ENCODE data around the gene C12orf56.
"Not testable (repeated sequence)": the region's sequence is repeated elsewhere in the genome, so short reads cannot be mapped to it uniquely, and the experiment has no call there.

The C12orf56 gene

GRCh38 chr12:64385019-64385418 lies 5.5 kb downstream of the C12orf56 start:
- no peak for DNase-seq

GRCh38 chr12:64383675-64384074 lies 6.9 kb downstream of the C12orf56 start:
- DNase-seq, result no peak

GRCh38 chr12:64362721-64363305 lies 27.7 kb downstream of the C12orf56 start:
- DNase-seq, result no peak

GRCh38 chr12:64361173-64361572 lies 29.4 kb downstream of the C12orf56 start:
- DNase-seq, result not testable (repeated sequence)

- not testable (repeated sequence) for DNase-seq
Observed at GRCh38 chr12:64356209-64356608, 34.3 kb downstream of the C12orf56 start.

GRCh38 chr12:64352181-64352580 lies 38.4 kb downstream of the C12orf56 start:
- no peak for DNase-seq

DNA sequence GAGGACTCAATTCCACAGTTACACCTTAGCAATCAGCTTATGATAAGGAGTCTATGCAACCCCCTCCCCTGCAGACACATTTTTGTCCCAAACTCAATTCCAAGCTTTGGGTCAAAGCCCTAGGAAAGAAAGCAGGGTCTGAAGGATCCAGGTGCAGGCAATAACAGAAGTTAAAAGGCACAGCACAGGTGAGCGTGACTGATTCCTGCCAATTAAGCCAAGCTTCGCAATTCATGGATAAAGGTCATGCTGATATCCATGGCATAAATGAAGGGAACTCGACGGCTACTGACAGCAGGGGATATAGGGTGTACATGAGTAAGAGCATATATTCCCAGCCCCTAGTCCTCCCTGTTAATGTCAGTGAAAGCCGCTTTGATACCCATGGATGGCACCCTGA lies 39.3 kb downstream of the C12orf56 start:
- no peak for DNase-seq

GRCh38 chr12:64347630-64348029 lies 42.9 kb downstream of the C12orf56 start:
- DNase-seq, result no peak

DNA sequence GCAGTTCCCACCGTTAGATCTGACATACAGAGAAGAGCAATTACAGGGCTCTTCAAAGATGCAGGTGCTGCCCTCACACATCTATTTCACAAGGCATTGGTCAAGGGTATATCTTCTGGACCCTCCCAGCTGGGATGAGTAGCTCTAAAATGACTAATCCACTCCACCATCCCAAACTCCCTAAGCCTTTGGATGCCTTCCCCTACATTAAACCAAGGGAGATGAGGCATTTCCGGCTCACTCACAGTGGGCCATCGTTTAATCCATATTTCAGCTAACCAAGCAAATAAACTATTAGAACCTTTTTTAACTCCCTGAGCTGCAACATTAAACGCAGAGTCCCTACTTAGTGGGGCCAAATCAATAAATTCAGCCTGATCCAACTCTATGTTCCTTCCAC lies 45.9 kb downstream of the C12orf56 start:
- DNase-seq, result not testable (repeated sequence)

GRCh38 chr12:64340546-64340945 lies 50.0 kb downstream of the C12orf56 start:
- DNase-seq, result not testable (repeated sequence)

DNA sequence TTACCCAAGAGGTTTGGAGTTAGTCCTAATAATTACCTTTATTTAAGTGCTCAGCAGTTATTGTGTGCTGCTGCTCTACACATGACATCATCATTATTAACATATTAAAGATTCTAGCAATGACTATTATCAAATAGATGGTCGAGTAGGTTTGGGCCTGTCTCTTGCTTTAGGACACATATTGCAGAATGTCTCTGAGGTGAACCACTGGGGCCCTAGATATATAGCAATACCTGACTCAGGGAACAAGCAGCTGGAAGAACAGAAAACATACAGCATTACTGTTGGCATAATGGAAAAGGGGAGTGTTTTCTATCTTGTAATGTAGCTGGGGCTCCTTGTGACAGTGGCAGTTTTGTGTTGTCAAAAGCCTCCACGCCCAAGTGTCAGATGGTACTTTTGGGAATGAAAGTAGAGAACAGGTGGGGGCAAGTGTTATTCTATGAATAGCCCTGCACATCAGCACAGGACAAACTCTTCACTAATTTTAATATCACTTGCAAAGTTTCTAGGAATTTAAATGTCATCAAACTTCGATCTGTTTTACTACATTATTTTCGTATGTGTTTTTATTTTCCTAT lies 54.6 kb downstream of the C12orf56 start:
- no peak for DNase-seq

DNA sequence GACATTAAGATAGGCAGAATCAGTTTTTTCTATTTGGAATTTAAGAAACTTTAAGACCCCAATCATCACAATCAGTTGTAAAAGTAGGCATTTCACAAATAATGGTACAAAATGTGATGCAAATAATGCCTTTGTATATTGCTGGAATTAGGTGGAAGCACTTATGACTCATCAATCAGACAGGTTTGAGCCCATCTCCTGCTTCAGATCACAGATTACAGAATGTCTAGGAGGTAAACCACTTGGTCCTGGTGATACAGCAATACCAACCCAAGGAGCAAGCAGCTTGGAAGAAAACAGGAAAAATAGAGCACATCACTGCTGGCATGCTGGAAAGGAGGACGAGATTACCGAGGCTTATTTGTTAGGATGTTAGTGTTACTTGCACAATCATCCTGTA lies 57.6 kb downstream of the C12orf56 start:
- no peak for DNase-seq

DNA sequence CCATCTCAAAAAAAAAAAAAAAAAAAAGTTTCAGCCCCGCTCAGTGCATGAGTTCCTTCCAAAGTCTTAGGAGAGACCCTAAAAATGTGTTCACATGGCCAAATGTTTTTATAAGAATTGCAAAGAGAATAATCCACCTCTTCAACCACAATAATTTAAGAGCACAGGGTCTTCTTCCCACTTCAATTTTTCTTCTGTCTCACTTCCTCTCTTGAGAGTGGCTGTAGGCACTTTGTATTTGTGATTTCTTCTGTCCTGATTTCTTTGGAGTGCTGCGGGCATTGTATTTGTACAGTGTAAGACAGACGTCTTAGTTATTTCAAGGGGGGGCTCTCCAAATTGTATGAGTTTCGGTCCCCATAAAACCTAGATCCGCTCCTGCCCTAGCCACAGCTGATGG lies 58.3 kb downstream of the C12orf56 start:
- DNase-seq, result no peak

DNA sequence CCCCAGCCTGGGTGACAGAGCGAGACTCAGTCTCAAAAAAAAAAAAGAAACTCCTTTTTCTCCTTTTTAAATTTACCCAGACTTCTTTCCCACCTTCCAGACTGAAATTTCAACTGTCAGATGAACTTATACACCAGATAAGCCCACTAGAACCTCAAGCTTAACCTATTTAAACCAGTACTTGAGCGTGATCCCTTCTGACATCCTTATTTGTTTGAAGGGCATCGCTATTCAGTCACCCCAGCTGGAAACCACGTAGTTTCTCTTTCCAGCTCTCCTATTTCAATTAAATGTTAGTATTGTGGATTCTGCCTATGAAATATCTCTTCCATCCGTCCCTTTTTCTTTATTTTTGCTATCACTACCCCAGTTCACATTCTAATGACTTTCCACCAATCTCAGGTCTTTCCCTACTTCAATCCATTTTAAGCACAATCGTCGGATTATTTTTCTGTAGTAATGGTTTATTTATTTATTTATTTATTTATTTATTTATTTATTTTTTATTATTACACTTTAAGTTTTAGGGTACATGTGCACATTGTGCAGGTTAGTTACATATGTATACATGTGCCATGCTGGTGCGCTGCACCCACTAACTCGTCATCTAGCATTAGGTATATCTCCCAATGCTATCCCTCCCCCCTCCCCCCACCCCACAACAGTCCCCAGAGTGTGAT lies 61.4 kb downstream of the C12orf56 start:
- not testable (repeated sequence) for DNase-seq

DNA sequence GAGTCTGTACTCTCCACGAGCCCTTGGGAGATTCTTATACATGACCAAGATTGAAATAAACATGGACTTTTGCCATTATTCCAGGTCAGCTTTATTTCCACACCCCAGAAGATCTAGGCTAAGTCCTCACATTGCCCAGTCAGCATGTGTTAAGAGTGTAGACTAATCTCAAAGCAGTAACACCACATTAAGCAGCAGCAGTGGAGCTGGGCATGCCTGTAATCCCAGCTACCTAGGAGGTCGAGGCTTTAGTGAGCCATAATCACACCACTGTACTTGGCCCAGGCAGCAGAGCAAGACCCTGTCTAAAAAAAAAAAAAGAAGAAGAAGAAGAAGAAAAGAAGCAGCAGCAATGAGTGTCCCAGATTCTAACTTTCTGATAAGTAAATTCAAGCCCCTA lies 65.5 kb downstream of the C12orf56 start:
- no peak for DNase-seq

DNA sequence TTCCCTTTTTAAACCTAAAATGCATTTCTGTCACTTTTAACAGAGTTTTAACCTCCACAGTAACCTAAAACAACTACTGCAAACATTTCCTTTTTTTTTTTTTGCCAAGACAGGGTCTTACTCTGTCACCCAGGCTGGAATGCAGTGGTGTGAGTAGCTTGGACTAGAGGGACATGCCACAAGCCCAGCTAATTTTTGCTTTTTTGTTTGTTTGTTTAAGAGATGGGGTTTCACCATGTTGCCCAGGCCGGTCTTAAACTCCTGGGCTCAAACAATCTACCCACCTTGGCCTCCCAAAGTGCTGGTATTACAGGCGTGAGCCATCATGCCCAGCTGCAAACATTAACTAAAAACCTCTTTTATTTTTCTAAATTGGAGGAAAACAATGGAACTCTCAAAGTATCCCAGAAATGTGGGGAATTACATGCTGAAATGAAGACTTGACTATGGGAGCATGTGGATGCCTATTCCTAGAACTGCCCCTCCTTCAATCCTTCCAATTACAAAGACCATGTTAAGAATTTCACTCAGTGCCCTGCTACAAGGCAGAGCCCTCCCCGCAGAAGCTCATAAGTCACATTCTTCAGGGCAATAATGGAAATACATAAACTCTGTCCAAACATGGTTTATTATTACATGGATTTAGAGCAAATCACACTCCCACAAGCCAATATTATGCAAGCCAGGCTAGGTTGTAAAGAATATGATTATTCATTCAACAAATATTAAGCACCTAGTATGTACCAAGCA lies 66.9 kb downstream of the C12orf56 start:
- no peak for DNase-seq

- no peak for DNase-seq
Observed at GRCh38 chr12:64323006-64323405, 67.6 kb downstream of the C12orf56 start.

DNA sequence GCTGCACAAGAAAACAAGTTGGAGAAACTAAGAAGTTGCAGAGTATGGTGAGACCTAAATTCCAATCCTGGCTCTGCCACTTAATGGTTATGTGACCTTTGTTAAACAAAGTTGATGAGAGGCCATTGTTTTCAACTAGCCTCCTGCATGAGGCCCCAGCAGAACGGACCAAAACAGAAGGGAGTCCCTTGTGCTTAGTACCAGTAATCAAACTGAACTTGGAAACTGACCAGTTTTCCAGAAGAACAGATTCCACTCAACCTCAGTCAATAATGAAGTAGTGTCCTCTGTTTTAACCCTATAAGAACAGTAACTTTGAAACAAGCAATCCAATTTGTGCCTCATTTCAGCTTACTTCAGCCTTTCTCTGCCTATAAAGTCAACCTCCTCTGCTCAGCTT lies 69.9 kb downstream of the C12orf56 start:
- DNase-seq, result no peak

DNA sequence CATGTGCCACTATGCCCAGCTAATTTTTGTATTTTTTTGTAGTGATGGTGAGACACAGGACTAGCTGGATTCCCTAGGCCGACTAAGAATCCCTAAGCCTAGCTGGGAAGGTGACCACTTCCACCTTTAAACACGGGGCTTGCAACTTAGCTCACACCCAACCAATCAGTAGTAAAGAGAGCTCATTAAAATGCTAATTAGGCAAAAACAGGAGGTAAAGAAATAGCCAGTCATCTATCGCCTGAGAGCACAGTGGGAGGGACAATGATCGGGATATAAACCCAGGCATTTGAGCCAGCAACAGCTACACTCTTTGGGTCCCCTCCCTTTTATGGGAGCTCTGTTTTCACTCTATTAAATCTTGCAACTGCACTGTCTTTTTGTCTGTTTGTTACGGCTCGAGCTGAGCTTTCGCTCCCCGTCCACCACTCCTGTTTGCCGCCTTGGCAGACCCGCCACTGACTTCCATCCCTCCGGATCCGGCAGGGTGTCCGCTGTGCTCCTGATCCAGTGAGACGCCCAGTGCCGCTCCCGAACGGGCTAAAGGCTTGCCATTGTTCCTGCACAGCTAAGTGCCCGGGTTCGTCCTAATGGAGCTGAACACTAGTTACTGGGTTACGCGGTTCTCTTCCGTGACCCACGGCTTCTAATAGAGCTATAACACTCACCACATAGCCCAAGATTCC lies 70.9 kb downstream of the C12orf56 start:
- DNase-seq, result not testable (repeated sequence)

- DNase-seq, result no peak
Observed at GRCh38 chr12:64318605-64319004, 72.0 kb downstream of the C12orf56 start.

GRCh38 chr12:64311877-64312276 lies 78.7 kb downstream of the C12orf56 start:
- no peak for DNase-seq

DNA sequence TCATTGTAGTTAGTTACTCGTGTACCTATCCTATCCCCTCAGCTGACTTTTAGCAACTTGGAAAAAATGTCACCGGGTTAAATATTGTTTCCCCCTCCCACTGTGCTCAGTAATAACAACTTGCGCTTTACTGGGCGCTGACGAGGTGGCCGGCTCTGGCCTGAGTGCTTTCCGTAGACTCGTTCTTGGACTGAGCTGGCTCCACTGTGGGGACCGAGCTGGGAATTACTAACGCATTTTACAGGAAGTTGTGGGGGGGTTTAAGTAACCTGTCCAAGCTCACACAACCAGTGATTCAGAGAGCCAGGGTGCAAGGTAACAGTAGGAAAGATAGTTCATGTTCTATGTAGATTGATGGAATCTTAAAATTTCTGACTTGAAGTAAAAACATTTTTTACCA lies 86.0 kb downstream of the C12orf56 start:
- no peak for DNase-seq

DNA sequence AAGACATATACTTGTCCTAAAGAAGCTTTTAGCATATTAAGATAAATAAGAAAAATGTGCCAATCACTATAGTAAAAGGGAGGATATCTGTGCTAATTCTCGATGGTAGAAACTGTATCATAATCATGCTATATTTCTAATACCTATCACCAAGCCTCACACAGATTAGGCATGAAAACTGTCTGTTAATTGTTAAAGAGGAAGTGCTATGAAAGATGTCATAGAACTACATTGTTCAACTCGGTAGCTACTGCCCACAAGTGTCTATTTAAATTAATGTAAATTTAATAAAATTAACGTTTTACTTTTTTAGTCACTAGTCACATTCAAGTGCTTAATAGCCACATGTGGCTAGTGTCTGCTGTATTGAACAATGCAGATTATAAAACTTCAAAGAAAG lies 90.9 kb downstream of the C12orf56 start:
- DNase-seq, result no peak
